OCI-LY3 (cell line): ENCODE measurements around the gene UQCC3.

Experiments
- H2AFZ ChIP-seq: fragments of 200-600, 300-600 bp; shearing (Covaris generic); 2 replicates; pipeline ENCODE4 v1.6.0; 2014; ENCODE audit warnings: antibody characterized with exemption, low read depth, low read length
- H3K27ac ChIP-seq: fragments of 200-600, 300-600 bp; sonication (generic); 2 replicates; pipeline ENCODE4 v1.5.1; 2014; ENCODE audit warnings: mild to moderate bottlenecking, low read length, moderate library complexity, mixed read lengths
- H3K27me3 ChIP-seq: fragments of 200-600, 300-600 bp; sonication (generic); 2 replicates; pipeline ENCODE4 v1.6.1; 2014; ENCODE audit warnings: low read depth, low read length, mixed read lengths
- H3K36me3 ChIP-seq: fragments of 200-600, 300-600 bp; sonication (generic); replicated peaks from 2 replicates; pipeline ENCODE3; 2014; ENCODE audit warnings: low read depth, low read length, mixed read lengths
- H3K4me1 ChIP-seq: fragments of 300-600, 200-600 bp; sonication (generic); 2 replicates; pipeline ENCODE4 v1.6.1; 2014; ENCODE audit warnings: low read length, mixed read lengths
- H3K4me2 ChIP-seq: fragments of 200-600, 300-600 bp; sonication (generic); 2 replicates; pipeline ENCODE4 v1.6.1; 2014; ENCODE audit warnings: low read length, mixed read lengths
- H3K4me3 ChIP-seq: fragments of 300-600, 200-600 bp; sonication (generic); 2 replicates; pipeline ENCODE4 v1.5.1; 2014; ENCODE audit warnings: antibody characterized with exemption, mild to moderate bottlenecking, low read length, moderate library complexity
- H3K79me2 ChIP-seq: fragments of 300-600, 200-600 bp; shearing (Covaris generic); 2 replicates; pipeline ENCODE4 v1.6.1; 2014; ENCODE audit warnings: mild to moderate bottlenecking, low read length, mixed read lengths
- H3K9ac ChIP-seq: fragments of 300-600, 200-600 bp; shearing (Covaris generic); 2 replicates; pipeline ENCODE4 v1.6.0; 2014; ENCODE audit warnings: mild to moderate bottlenecking, low read length, moderate library complexity
- H3K9me3 ChIP-seq: fragments of 200-600, 300-600 bp; shearing (Covaris generic); 2 replicates; pipeline ENCODE4 v1.6.1; 2014; ENCODE audit warnings: low read length, mixed read lengths; ENCODE audit not compliant: insufficient read depth
- H4K20me1 ChIP-seq: fragments of 200-600, 300-600 bp; sonication (generic); 2 replicates; pipeline ENCODE4 v1.6.1; 2016; ENCODE audit warnings: low read length, mixed read lengths; ENCODE audit not compliant: insufficient read depth
- EZH2phosphoT487 ChIP-seq: fragments of 200-600 bp; shearing (Covaris generic); IDR thresholded peaks from 2 replicates; pipeline ENCODE4 v1.6.1; 2018; ENCODE audit warnings: antibody characterized with exemption, mixed run types, low read depth
- TF ChIP-seq, protein P1 (sequence below): fragments of 200-600, 300-600 bp; sonication (generic); IDR thresholded peaks from 2 replicates; pipeline ENCODE4 v1.5.1; 2014; ENCODE audit warnings: antibody characterized with exemption, low read length, low read depth

UQCC3 gene

DNA sequence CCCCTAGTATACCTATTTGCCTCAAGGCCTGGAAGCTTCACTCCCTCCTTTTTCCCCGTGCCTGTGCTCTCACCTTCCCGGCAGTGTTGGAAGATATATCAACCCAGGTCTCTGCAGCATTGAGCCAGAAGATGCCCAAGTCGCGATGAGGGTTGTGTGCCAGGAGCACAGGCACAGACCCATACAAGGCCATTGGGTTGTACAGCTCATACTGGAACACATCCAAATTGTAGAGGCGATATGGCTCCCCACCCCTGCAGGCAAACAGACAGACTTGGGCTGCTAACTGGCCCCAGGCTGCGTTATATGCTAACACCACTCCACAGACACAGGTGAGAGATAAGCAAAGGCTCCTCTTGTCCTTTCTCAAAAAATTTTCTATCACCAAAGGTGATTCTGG lies 39.0 kb upstream of the UQCC3 start:
- Histone ChIP-seq H3K9me3 (no peaks in the 10 kb centered on the region), H3K36me3 (peaks cover 66% of the 10 kb centered on the region), H3K27ac (no peak overlapping the region), H4K20me1 (no peaks in the 10 kb centered on the region), H2AFZ (no peak overlapping the region), H3K4me3 (no peak overlapping the region), H3K4me1 (no peaks in the 10 kb centered on the region), H3K79me2 (no peaks in the 10 kb centered on the region), H3K27me3 (no peaks in the 10 kb centered on the region), H3K4me2 (no peak overlapping the region), H3K9ac (no peak overlapping the region)
- no peak for TF ChIP-seq EZH2phosphoT487
- TF ChIP-seq, protein P1, sequence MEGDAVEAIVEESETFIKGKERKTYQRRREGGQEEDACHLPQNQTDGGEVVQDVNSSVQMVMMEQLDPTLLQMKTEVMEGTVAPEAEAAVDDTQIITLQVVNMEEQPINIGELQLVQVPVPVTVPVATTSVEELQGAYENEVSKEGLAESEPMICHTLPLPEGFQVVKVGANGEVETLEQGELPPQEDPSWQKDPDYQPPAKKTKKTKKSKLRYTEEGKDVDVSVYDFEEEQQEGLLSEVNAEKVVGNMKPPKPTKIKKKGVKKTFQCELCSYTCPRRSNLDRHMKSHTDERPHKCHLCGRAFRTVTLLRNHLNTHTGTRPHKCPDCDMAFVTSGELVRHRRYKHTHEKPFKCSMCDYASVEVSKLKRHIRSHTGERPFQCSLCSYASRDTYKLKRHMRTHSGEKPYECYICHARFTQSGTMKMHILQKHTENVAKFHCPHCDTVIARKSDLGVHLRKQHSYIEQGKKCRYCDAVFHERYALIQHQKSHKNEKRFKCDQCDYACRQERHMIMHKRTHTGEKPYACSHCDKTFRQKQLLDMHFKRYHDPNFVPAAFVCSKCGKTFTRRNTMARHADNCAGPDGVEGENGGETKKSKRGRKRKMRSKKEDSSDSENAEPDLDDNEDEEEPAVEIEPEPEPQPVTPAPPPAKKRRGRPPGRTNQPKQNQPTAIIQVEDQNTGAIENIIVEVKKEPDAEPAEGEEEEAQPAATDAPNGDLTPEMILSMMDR: no peak

DNA sequence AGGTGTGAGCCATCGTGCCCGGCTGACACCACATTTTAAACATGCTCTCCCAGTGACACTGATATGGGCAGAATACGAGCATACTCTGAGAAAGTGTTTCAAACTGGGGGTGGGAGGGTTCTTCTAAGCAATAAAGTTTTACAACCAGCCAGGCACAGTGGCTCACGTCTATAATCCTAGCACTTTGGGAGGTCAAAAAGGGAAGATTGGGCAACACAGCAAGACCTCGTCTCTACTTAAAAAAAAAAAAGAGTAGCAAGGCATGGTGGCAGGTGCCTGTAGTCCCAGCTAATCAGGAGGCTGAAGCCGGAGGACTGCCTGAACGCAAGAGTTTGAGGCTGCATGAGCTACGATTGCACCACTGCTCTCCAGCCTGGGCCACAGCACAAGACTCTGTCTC lies 27.3 kb upstream of the UQCC3 start:
- H3K27ac ChIP-seq: no peak overlapping the region
- H3K4me1 ChIP-seq: peaks cover 11% of the 10 kb centered on the region
- H3K36me3 ChIP-seq: peaks cover 27% of the 10 kb centered on the region
- H3K4me3 ChIP-seq: no peak overlapping the region
- H3K4me2 ChIP-seq: no peak overlapping the region
- H3K9ac ChIP-seq: no peak overlapping the region
- no peak overlapping the region for H2AFZ ChIP-seq
- H3K79me2 ChIP-seq: peaks cover 70% of the 10 kb centered on the region
- H4K20me1 ChIP-seq: no peaks in the 10 kb centered on the region
- no peaks in the 10 kb centered on the region for H3K27me3 ChIP-seq
- no peaks in the 10 kb centered on the region for H3K9me3 ChIP-seq
- TF ChIP-seq, protein P1: no peak
- TF ChIP-seq EZH2phosphoT487: no peak

DNA sequence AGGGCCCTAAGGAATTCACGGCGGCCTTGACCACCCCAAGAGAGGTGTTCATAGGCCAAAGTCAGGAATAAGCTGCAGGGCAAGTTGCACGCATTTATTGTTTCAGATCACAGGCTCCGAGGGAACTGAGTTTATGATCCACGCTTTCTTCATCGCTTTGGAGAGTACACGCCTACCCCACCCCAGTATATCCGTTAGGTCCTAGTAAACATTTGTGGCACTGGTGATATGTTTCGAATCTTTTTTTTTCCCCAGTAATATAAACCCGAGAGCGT lies 25.9 kb upstream of the UQCC3 start:
- Histone ChIP-seq H3K9me3 (no peaks in the 10 kb centered on the region), H2AFZ (no peak overlapping the region), H3K27ac (peak overlapping the region; percentile 74), H3K36me3 (peaks cover 28% of the 10 kb centered on the region), H3K9ac (peak overlapping the region; percentile 95), H3K4me2 (peak overlapping the region; percentile 82), H4K20me1 (no peaks in the 10 kb centered on the region), H3K4me1 (peaks cover 11% of the 10 kb centered on the region), H3K4me3 (peak overlapping the region; percentile 96), H3K27me3 (no peaks in the 10 kb centered on the region), H3K79me2 (peaks cover 63% of the 10 kb centered on the region)
- no peak for TF ChIP-seq EZH2phosphoT487
- TF ChIP-seq, protein P1: no peak

DNA sequence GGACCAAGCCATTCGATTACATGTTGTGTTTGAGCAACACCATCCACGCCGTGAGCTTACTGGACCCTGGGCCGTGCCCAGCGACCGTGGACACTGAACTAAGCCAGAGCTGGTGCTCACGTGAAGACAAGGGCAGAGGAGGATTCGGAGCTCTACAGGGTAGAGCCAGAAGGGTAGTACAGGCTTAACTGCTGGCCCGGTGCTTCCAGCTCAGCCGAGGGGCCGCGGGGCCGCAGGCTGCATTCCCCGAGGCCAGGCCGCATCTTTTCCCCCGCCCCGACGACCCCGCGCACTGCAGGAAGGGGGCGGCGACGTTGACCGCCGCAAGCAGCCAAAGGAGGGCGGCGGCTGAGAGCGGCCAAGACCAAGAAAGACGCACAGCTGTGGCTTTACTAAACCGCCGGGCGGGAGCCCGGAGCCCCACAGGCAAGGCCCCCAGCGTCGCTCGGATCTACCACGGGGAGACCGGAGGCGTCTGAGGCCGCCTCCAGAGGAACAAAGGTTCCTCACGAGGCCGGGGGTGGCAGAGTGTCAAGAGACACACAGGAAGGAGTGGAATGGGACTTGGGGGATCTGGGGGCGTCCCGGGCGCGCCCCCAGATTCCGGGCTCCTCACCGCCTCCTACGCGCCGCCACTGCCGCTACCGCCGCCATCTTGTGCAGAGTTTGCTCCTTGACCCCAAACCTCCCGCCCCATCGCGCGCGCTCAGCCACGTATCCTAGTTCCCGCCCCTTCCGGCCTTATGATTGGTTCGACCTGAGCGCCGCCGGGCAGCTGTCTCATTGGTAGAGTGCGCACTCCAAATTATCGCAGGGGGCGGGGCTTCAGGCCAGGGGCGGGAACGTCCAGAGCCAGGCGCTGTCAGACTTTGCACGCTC lies 25.3 kb upstream of the UQCC3 start, which contains the start of gene GANAB:
Gene GANAB, minus strand, starts transcription at position 668 of the 879 bp plus-strand sequence. Its CDS starts 14 bp downstream, at position 654.
- peak within 1 kb of the TSS; percentile 74 for H3K27ac ChIP-seq
- H3K79me2 ChIP-seq: peaks cover 63% of the 10 kb centered on the region
- peak within 1 kb of the TSS; percentile 95 for H3K9ac ChIP-seq
- H3K27me3 ChIP-seq: no peaks in the 10 kb centered on the region
- peaks cover 28% of the 10 kb centered on the region for H3K36me3 ChIP-seq
- TF ChIP-seq, protein P1: no peak
- TF ChIP-seq EZH2phosphoT487: no peak
- H4K20me1 ChIP-seq: no peaks in the 10 kb centered on the region
- H3K4me3 ChIP-seq: peak within 1 kb of the TSS; percentile 96
- peaks cover 11% of the 10 kb centered on the region for H3K4me1 ChIP-seq
- H3K9me3 ChIP-seq: no peaks in the 10 kb centered on the region
- H3K4me2 ChIP-seq: peak within 1 kb of the TSS; percentile 82
- peak within 1 kb of the TSS; percentile 54; the same call in 1 of the 2 replicates for H2AFZ ChIP-seq
